Endothelial cell of umbilical vein (primary cell): ENCODE results near the gene R3HDM1. TPM values are rescaled to one million over a fixed set of nuclear protein-coding genes. Genes with fewer than 3 reads are reported as not detected.
A peak's percentile ranks its signal among the peaks of the same experiment; 100 is the strongest.

Source experiments
- BruUV-seq: library from RNA; stranded (reverse); fragments of 400-500 nt; replicated peaks from 2 replicates; lab custom pipeline; 2021; lab: Mats Ljungman, UMichigan
- CTCF ChIA-PET: fragments of 300-600, 350-600 bp; sonication (Branson Sonifier 250); formaldehyde crosslinking; loops from one replicate; lab custom pipeline; 2021; ENCODE audit warnings: antibody characterized with exemption, inconsistent platforms; lab: Charles Lee
- POLR2A ChIA-PET: fragments of 300-600, 350-600 bp; sonication (Branson Sonifier 250); formaldehyde crosslinking; loops from one replicate; lab custom pipeline; 2021; ENCODE audit warnings: antibody characterized with exemption, inconsistent platforms; lab: Charles Lee
- DNase-seq: peaks from one replicate; pipeline ENCODE4 v3.0.0-alpha.2; 2011; ENCODE audit warnings: low read depth, low spot score
- FAIRE-seq: peaks from 2 replicates; lab custom pipeline; 2011; peaks lifted over from hg19 to GRCh38; lab: Jason Lieb, UNC
- H2AFZ ChIP-seq: 2 replicates; pipeline ENCODE4 v1.6.0; 2012; ENCODE audit warnings: low read depth, low read length, control low read depth, inconsistent platforms
- H3K27ac ChIP-seq: 2 replicates; pipeline ENCODE4 v1.5.1; 2011; ENCODE audit warnings: low read depth, mild to moderate bottlenecking, control low read depth, low read length, moderate library complexity; ENCODE audit not compliant: insufficient read depth
- H3K27me3 ChIP-seq, 2 experiments: 2 replicates each; pipeline versions ENCODE4 v1.6.0 to v1.6.1; 2011; ENCODE audit warnings: low read length in 2 of 2, mixed read lengths in 1 of 2; ENCODE audit not compliant: control insufficient read depth in 2 of 2, insufficient read depth in 2 of 2
- H3K36me3 ChIP-seq, 2 experiments: 2 replicates in 1 of 2; 3 replicates in 1 of 2; pipeline ENCODE4 v1.5.1; 2011; ENCODE audit warnings: low read length in 2 of 2, mild to moderate bottlenecking in 1 of 2, moderate library complexity in 1 of 2; ENCODE audit not compliant: control insufficient read depth in 2 of 2, insufficient read depth in 2 of 2; ENCODE audit errors: extremely low read depth in 1 of 2
- H3K4me1 ChIP-seq: 3 replicates; pipeline ENCODE4 v1.5.1; 2011; ENCODE audit warnings: mild to moderate bottlenecking, low read length; ENCODE audit not compliant: control insufficient read depth, insufficient read depth; ENCODE audit errors: extremely low read depth
- H3K4me2 ChIP-seq: 2 replicates; pipeline ENCODE4 v1.6.1; 2011; ENCODE audit warnings: low read length, control low read depth, mixed read lengths; ENCODE audit not compliant: insufficient read depth
- H3K4me3 ChIP-seq, 3 experiments: fragments of 200-600 bp in 1 of 3; sonication (generic), shearing (Covaris generic) in 1 of 3; replicated peaks in 1 of 3; 2 replicates each; pipeline ENCODE4 v1.5.1; 2011 to 2016; ENCODE audit warnings: control low read depth in 3 of 3, low read length in 3 of 3, mild to moderate bottlenecking in 2 of 3, inconsistent platforms in 1 of 3, low read depth in 1 of 3, moderate library complexity in 1 of 3; ENCODE audit not compliant: insufficient read depth in 1 of 3
- H3K79me2 ChIP-seq: 2 replicates; pipeline ENCODE4 v1.6.0; 2012; ENCODE audit warnings: low read length, inconsistent platforms; ENCODE audit not compliant: control insufficient read depth, insufficient read depth
- H3K9ac ChIP-seq: replicated peaks from 2 replicates; pipeline ENCODE3; 2011; ENCODE audit warnings: low read length, control low read depth; ENCODE audit not compliant: insufficient read depth; ENCODE audit errors: extremely low read depth
- H3K9me1 ChIP-seq: replicated peaks from 3 replicates; pipeline ENCODE4 v1.6.0; 2011; ENCODE audit warnings: mild to moderate bottlenecking, low read length; ENCODE audit not compliant: control insufficient read depth, insufficient read depth; ENCODE audit errors: extremely low read depth
- H3K9me3 ChIP-seq: replicated peaks from 2 replicates; pipeline ENCODE4 v1.5.1; 2012; ENCODE audit warnings: low read length, inconsistent platforms; ENCODE audit not compliant: control insufficient read depth, insufficient read depth
- H4K20me1 ChIP-seq: replicated peaks from 2 replicates; pipeline ENCODE3; 2011; ENCODE audit warnings: mild to moderate bottlenecking, low read length; ENCODE audit not compliant: control insufficient read depth, insufficient read depth; ENCODE audit errors: extremely low read depth
- JUN ChIP-seq: IDR thresholded peaks from 2 replicates; pipeline ENCODE4 v1.6.1; 2011; ENCODE audit warnings: borderline replicate concordance, low read depth; ENCODE audit not compliant: insufficient read length, insufficient read depth
- dilution Hi-C: fragments of 300-500 bp; cut with MboI; formaldehyde crosslinking; loops from one replicate; pipeline ENCODE4 v1.15.0; 2019; ENCODE audit warnings: low sequenced_read_pairs; ENCODE audit not compliant: extremely low pct_ligation_motif_present
- intact Hi-C: fragments of 100-400 bp; cut with micrococcal nuclease; formaldehyde crosslinking; loops from one replicate; pipeline ENCODE4 v1.10.0; 2022
- polyA plus RNA-seq, 4 experiments: library from polyadenylated mRNA; depleted of rRNA in 3 of 4; stranded (reverse) in 3 of 4; unstranded in 1 of 4; fragments of >200 nt; gene quantifications; 2 replicates each; pipeline versions ENCODE4 v1.2.1 to v1.2.3, GENCODE V29; 2011 to 2012; ENCODE audit warnings: missing spikeins in 1 of 4
- total RNA-seq: library from RNA; stranded (reverse); gene quantifications from 2 replicates; pipeline ENCODE4 v1.2.3, GENCODE V29; 2021
- TF ChIP-seq, protein P1 (sequence below), 2 donors: IDR thresholded peaks; 1 replicate in 1 of 2; 2 replicates in 1 of 2; pipeline ENCODE4 v1.5.1; 2011; ENCODE audit warnings: low read length in 2 of 2, mild to moderate bottlenecking in 2 of 2, moderate library complexity in 2 of 2, control low read depth in 1 of 2, inconsistent platforms in 1 of 2, low read depth in 1 of 2; ENCODE audit not compliant: insufficient read depth in 1 of 2; ENCODE audit errors: extremely low read depth in 1 of 2

Gene R3HDM1
- total and polyA plus RNA-seq, 2 donors (not counting 3 experiments of a cell fraction or from before 2014, with no cell fraction given) = 36.6 to 61.8 TPM

DNA sequence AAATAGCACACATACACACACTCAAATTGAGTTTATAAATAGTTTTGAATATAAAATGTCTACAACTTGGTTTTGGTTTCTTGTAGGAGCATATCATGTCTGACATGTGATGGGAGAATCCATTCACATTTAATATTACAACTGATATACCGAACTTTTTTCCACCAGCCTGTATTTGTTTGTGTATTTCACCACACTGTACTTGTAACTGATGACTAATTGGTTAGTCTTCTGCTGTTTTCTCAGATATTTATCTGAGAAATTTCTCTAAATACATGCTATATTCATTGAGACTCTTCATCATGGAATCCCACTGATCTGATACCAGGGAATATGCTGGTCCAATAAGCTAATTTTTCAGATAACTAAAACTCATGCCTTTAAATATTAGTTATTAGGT is 154.1 kb downstream of the R3HDM1 start:
- intact Hi-C loops (no loop called here), dilution Hi-C loops (no loop called here)
- ChIA-PET CTCF (interaction anchor here (0.8 kb wide), 1 partner anchor 212 kb away, joined by 3 read pairs; no protein-coding TSS in a partner anchor), POLR2A (no interaction called here)
- Histone ChIP-seq H3K27ac (no peak overlapping the region), H3K36me3 (peaks cover 0 to 3% of the 10 kb centered on the region in 2 experiments), H3K4me3 (no peak overlapping the region), H3K4me1 (peaks cover 6% of the 10 kb centered on the region), H3K4me2 (peak overlapping the region; percentile 32), H3K79me2 (no peaks in the 10 kb centered on the region), H3K9me1 (peaks cover 3% of the 10 kb centered on the region), H3K9ac (no peak overlapping the region), H4K20me1 (no peaks in the 10 kb centered on the region), H3K27me3 (no peaks in the 10 kb centered on the region), H2AFZ (no peak overlapping the region), H3K9me3 (no peaks in the 10 kb centered on the region)
- BruUV-seq = no TSS peak
- FAIRE-seq = no peak
- TF ChIP-seq, protein P1, sequence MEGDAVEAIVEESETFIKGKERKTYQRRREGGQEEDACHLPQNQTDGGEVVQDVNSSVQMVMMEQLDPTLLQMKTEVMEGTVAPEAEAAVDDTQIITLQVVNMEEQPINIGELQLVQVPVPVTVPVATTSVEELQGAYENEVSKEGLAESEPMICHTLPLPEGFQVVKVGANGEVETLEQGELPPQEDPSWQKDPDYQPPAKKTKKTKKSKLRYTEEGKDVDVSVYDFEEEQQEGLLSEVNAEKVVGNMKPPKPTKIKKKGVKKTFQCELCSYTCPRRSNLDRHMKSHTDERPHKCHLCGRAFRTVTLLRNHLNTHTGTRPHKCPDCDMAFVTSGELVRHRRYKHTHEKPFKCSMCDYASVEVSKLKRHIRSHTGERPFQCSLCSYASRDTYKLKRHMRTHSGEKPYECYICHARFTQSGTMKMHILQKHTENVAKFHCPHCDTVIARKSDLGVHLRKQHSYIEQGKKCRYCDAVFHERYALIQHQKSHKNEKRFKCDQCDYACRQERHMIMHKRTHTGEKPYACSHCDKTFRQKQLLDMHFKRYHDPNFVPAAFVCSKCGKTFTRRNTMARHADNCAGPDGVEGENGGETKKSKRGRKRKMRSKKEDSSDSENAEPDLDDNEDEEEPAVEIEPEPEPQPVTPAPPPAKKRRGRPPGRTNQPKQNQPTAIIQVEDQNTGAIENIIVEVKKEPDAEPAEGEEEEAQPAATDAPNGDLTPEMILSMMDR (IDR thresholded peaks at IDR 0.05; ENCODE audit: extremely low read depth in 1 of 2, insufficient read depth in 1 of 2, low read depth in 1 of 2, low read length in 2 of 2) = no peak
- DNase-seq = peak; percentile 30

DNA sequence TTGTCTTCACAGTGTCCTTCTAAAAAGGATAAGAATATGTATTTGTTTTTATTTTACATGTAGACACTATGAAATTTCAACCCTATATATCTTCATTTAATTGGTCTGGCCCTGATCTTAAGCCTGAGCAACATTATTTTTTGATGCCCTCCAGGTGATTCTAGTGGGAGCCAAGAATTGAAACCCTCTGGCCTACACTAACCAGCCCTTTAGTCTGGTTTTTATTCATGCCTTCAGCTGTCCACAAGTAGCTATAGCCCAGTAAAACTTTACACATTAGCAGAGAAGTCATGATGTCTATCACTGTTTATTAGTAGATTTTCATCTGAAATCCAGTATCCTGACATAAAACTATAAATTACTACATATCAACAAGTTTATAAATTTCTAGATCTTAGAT is 157.7 kb downstream of the R3HDM1 start:
- Histone ChIP-seq H3K9me3 (no peaks in the 10 kb centered on the region), H3K27me3 (no peaks in the 10 kb centered on the region), H3K9me1 (peaks cover 3% of the 10 kb centered on the region), H3K4me3 (no peak overlapping the region), H3K9ac (no peak overlapping the region), H3K4me2 (no peak overlapping the region), H4K20me1 (no peaks in the 10 kb centered on the region), H3K4me1 (peaks cover 6% of the 10 kb centered on the region), H3K36me3 (peaks cover 0 to 2% of the 10 kb centered on the region in 2 experiments), H3K79me2 (no peaks in the 10 kb centered on the region), H3K27ac (no peak overlapping the region), H2AFZ (no peak overlapping the region)
- no TSS peak for BruUV-seq
- ChIA-PET CTCF (no interaction called here), POLR2A (no interaction called here)
- dilution Hi-C loops (no loop called here), intact Hi-C loops (no loop called here)
- FAIRE-seq = no peak
- TF ChIP-seq JUN = no peak
- no peak for DNase-seq
